Measurements from ENCODE around the gene POP7. TPM values are rescaled to one million over a fixed set of nuclear protein-coding genes. Genes with fewer than 3 reads are reported as not detected.

Gene POP7
- total and polyA plus RNA-seq, 2 donors (not counting 1 experiment from before 2014, with no cell fraction given): 14.4 to 15.2 TPM

DNA sequence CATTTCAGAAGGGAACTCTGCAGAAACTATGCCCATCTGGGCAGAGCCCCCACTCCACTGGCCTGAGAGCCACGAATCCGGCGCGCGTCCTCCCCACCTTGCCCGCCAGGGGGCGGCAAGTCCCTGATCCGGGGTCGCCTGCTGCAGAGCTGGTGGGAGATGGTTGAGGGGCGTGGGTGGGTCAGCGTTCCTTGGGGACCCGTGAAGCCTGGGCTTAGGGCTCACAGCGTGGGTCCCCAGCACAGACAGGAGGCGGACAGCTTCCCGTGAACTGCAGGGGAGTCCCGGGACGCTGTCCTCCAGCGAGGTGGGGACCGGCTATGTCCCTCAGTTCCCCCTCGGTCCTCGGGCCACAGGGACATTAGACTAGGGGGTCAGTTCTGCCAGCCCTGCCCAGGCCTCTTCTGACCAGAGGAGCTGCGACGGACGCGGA, 585 bp upstream of the POP7 start:
- peak overlapping the region; percentile 96 for H3K27ac Mint-ChIP-seq
- no peaks in the 10 kb centered on the region for H3K27me3 Mint-ChIP-seq
- no peaks in the 10 kb centered on the region for H3K27me3 ChIP-seq (replicated peaks in 1 of 4; ENCODE audit: control extremely low read depth in 1 of 4, control insufficient read depth in 3 of 4, insufficient read depth in 4 of 4, low read length in 3 of 4)
- under 1% methylated on average over 25 of the region's 25 CpGs for WGBS (ENCODE audit: insufficient coverage)
- peak overlapping the region; percentile 97 for H3K4me2 ChIP-seq (replicated peaks; ENCODE audit: low read depth, low read length, poor library complexity, severe bottlenecking)
- peak overlapping the region; percentile 57 to 96 (median 87) for H3K4me3 ChIP-seq (ENCODE audit: control extremely low read depth in 1 of 5, extremely low read depth in 1 of 5, insufficient read depth in 1 of 5, low read depth in 2 of 5, low read length in 4 of 5)
- H3K27ac ChIP-seq (ENCODE audit: low read length in 2 of 2): peak overlapping the region; percentile 79 to 86
- TF ChIP-seq EZH2 (IDR thresholded peaks at IDR 0.05; ENCODE audit: borderline replicate concordance, insufficient read depth, low read depth, low read length, poor library complexity, severe bottlenecking) (no peak), CTCF (IDR thresholded peaks at IDR 0.05) (peak; percentile 95)
- ChIA-PET POLR2A (interaction anchor here (0.6 to 2.0 kb wide), 15 partner anchors 10 to 276 kb away, joined by 3 to 29 read pairs (median 6); partner anchors contain the start of genes AGFG2, FBXO24, GIGYF1 and LRCH4), CTCF (interaction anchor here (0.6 to 3.6 kb wide), 40 partner anchors 9 to 786 kb away, joined by 3 to 101 read pairs (median 4); partner anchors contain the start of genes FBXO24, GIGYF1, LRCH4 and MOSPD3)
- H3K4me1 ChIP-seq (ENCODE audit: control insufficient read depth in 2 of 2, insufficient read depth in 2 of 2, low read length in 2 of 2): peaks cover 8 to 20% of the 10 kb centered on the region in 2 donors
- DNase-seq (peak; percentile 84), ATAC-seq (ENCODE audit: low read depth) (peak; percentile 66)
- peak overlapping the region; percentile 92 for H3K9ac ChIP-seq (ENCODE audit: low read length)
- peaks cover 0 to 3% of the 10 kb centered on the region in 2 experiments for H3K36me3 ChIP-seq (replicated peaks in 1 of 2; ENCODE audit: control extremely low read depth in 1 of 2, control insufficient read depth in 1 of 2, extremely low read depth in 1 of 2, insufficient read depth in 2 of 2, low read length in 1 of 2)
- H3K79me2 ChIP-seq (ENCODE audit: control insufficient read depth, insufficient read depth, low read length): peaks cover 14% of the 10 kb centered on the region
- H4K20me1 ChIP-seq (ENCODE audit: control insufficient read depth, insufficient read depth, low read length, poor library complexity, severe bottlenecking): no peaks in the 10 kb centered on the region
- H2AFZ ChIP-seq (ENCODE audit: insufficient read depth, low read depth, low read length, poor library complexity, severe bottlenecking): peak overlapping the region; percentile 99
- H3K9me3 Mint-ChIP-seq (ENCODE audit: insufficient read depth): no peaks in the 10 kb centered on the region
- no peaks in the 10 kb centered on the region for H3K9me3 ChIP-seq (ENCODE audit: control extremely low read depth in 1 of 3, control insufficient read depth in 2 of 3, insufficient read depth in 1 of 3, low read length in 2 of 3)
- H3K4me3 Mint-ChIP-seq: peak overlapping the region; percentile 94
- intact Hi-C loops (cut with micrococcal nuclease): loop anchor here (1.0 to 10.0 kb wide), 9 partner anchors 11 to 380 kb away; partner anchors contain the start of genes GIGYF1, GNB2, TRIM56 and TSC22D4
- peaks cover 20% of the 10 kb centered on the region for H3K4me1 Mint-ChIP-seq
